ENCODE results near the gene LMTK2. TPM values are rescaled to one million over a fixed set of nuclear protein-coding genes. Genes with fewer than 3 reads are reported as not detected.

Gene LMTK2
- total RNA-seq, 2 experiments from 2014 or later, result 30.3 to 31.7 TPM

DNA sequence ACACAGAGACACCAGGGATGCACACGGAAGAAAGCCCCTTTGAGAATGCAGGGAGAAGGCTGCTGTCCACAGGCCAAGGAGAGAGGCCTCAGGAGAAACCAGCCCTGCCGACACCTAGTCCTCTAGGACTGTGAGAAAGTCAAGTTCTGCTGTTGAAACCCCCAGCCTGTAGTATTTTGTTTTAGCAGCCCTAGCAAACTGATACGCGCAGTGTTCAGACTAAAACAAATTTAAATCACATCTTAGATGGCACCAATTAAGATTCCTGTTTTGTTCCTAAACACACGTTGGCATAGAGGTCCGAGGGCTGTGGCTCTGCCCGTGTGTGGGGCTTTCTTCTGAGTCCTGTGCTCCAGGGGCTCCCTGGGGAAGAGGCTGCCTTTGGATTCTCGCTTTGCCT is 21.7 kb downstream of the LMTK2 start:
- Mint-ChIP-seq H3K36me3 (ENCODE audit: low read depth) (peaks cover 8% of the 10 kb centered on the region), H3K27me3 (no peaks in the 10 kb centered on the region), H3K4me3 (no peak overlapping the region), H3K9me3 (no peaks in the 10 kb centered on the region), H3K4me1 (ENCODE audit: low read depth) (peaks cover 68% of the 10 kb centered on the region), H3K27ac (no peak overlapping the region)
- CTCF ChIA-PET, result no interaction called here
- no peak for TF ChIP-seq CTCF (IDR thresholded peaks at IDR 0.05)
- ATAC-seq (ENCODE audit: poor library complexity) (no peak), DNase-seq (no peak)
- no peaks in the 10 kb centered on the region for H3K27me3 ChIP-seq (ENCODE audit: control insufficient read depth in 1 of 2, insufficient read depth in 2 of 2, low read length in 2 of 2)
- no peak overlapping the region for H3K27ac ChIP-seq (ENCODE audit: low read depth in 1 of 2, low read length in 2 of 2)
- peaks cover 24% of the 10 kb centered on the region for H3K4me1 ChIP-seq (ENCODE audit: insufficient read depth, low read length)
- no peaks in the 10 kb centered on the region for H3K36me3 ChIP-seq (ENCODE audit: insufficient read depth, low read length)
- intact Hi-C loops (cut with DNase I, micrococcal nuclease), result no loop called here
- no peaks in the 10 kb centered on the region for H3K9me3 ChIP-seq (ENCODE audit: control insufficient read depth in 1 of 2, insufficient read depth in 1 of 2, low read length in 2 of 2)
- POLR2A ChIA-PET, result no interaction called here
- no peak overlapping the region for H3K4me3 ChIP-seq (ENCODE audit: low read length)

DNA sequence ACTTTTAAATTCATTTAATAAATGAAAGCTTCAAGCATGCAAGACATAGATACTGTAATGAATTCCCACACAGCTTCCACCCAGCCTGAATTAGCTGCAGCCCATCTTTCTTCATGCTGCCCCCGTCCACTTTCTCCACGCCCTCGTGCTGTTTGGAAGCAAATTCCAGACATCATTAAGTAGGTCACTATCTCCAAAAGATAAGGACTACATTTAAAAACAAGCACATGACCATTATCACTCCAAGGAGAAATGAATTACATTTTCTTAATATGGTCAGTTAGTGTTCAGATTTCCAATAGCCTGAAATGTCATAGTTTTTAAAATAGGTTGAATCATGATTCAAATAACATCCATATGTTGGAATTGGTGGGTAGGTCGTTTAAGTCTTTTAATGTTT is 24.3 kb downstream of the LMTK2 start:
- ATAC-seq (ENCODE audit: poor library complexity), result no peak
- intact Hi-C loops (cut with DNase I, micrococcal nuclease), result no loop called here
- no peak for DNase-seq
- Histone ChIP-seq H3K9me3 (ENCODE audit: control insufficient read depth in 1 of 2, insufficient read depth in 1 of 2, low read length in 2 of 2) (no peaks in the 10 kb centered on the region), H3K36me3 (ENCODE audit: insufficient read depth, low read length) (no peaks in the 10 kb centered on the region), H3K27me3 (ENCODE audit: control insufficient read depth in 1 of 2, insufficient read depth in 2 of 2, low read length in 2 of 2) (no peaks in the 10 kb centered on the region), H3K4me1 (ENCODE audit: insufficient read depth, low read length) (peaks cover 31% of the 10 kb centered on the region), H3K4me3 (ENCODE audit: low read length) (no peak overlapping the region), H3K27ac (ENCODE audit: low read depth in 1 of 2, low read length in 2 of 2) (no peak overlapping the region)
- H3K36me3 Mint-ChIP-seq (ENCODE audit: low read depth), result peaks cover 8% of the 10 kb centered on the region
- CTCF ChIA-PET, result interaction anchor here (1.0 to 1.2 kb wide), 2 partner anchors 11 to 38 kb away, joined by 4 to 5 read pairs; no protein-coding TSS in a partner anchor
- H3K4me3 Mint-ChIP-seq, result no peak overlapping the region
- H3K27me3 Mint-ChIP-seq, result no peaks in the 10 kb centered on the region
- POLR2A ChIA-PET, result interaction anchor here (0.5 kb wide), 1 partner anchor 31 kb away, joined by 3 read pairs; no protein-coding TSS in a partner anchor
- TF ChIP-seq CTCF (IDR thresholded peaks at IDR 0.05), result no peak
- no peak overlapping the region for H3K27ac Mint-ChIP-seq
- peaks cover 72% of the 10 kb centered on the region for H3K4me1 Mint-ChIP-seq (ENCODE audit: low read depth)
- H3K9me3 Mint-ChIP-seq, result no peaks in the 10 kb centered on the region

GRCh38 chr7:98133181-98133580 is 26.5 kb downstream of the LMTK2 start:
- POLR2A ChIA-PET, result interaction anchor here (0.7 to 0.8 kb wide), 2 partner anchors 27 to 118 kb away, joined by 3 read pairs; no protein-coding TSS in a partner anchor
- H3K36me3 ChIP-seq (ENCODE audit: insufficient read depth, low read length), result peaks cover 10% of the 10 kb centered on the region
- intact Hi-C loops (cut with DNase I, micrococcal nuclease), result loop anchor here in 1 of 2 experiments (1.0 kb wide), 1 partner anchor 27 kb away; the partner anchor contains the start of gene LMTK2
- DNase-seq (peak in 4 of 14 experiments; percentile 12 to 72 (median 57)), ATAC-seq (ENCODE audit: poor library complexity) (peak; percentile 52)
- TF ChIP-seq CTCF (IDR thresholded peaks at IDR 0.05), result no peak
- CTCF ChIA-PET, result interaction anchor here (1.1 to 1.6 kb wide), 3 partner anchors 27 to 161 kb away, joined by 3 to 4 read pairs (median 4); no protein-coding TSS in a partner anchor
- H3K4me3 ChIP-seq (ENCODE audit: low read length), result no peak overlapping the region
- H3K27me3 Mint-ChIP-seq, result no peaks in the 10 kb centered on the region
- peaks cover 30% of the 10 kb centered on the region for H3K36me3 Mint-ChIP-seq (ENCODE audit: low read depth)
- H3K4me3 Mint-ChIP-seq, result peak overlapping the region; percentile 26
- peaks cover 57% of the 10 kb centered on the region for H3K4me1 Mint-ChIP-seq (ENCODE audit: low read depth)
- H3K27ac ChIP-seq (ENCODE audit: low read depth in 1 of 2, low read length in 2 of 2), result no peak overlapping the region
- peaks cover 31% of the 10 kb centered on the region for H3K4me1 ChIP-seq (ENCODE audit: insufficient read depth, low read length)
- no peaks in the 10 kb centered on the region for H3K27me3 ChIP-seq (ENCODE audit: control insufficient read depth in 1 of 2, insufficient read depth in 2 of 2, low read length in 2 of 2)
- no peaks in the 10 kb centered on the region for H3K9me3 Mint-ChIP-seq
- no peaks in the 10 kb centered on the region for H3K9me3 ChIP-seq (ENCODE audit: control insufficient read depth in 1 of 2, insufficient read depth in 1 of 2, low read length in 2 of 2)
- H3K27ac Mint-ChIP-seq, result no peak overlapping the region

Measured in CD4-positive, alpha-beta T cell (primary cell).